Osteocyte (in vitro differentiated cells): ENCODE data around the gene CLDN12. TPM values are rescaled to one million over a fixed set of nuclear protein-coding genes. Genes with fewer than 3 reads are reported as not detected.

Experiments
- DNase-seq: peaks from one replicate; pipeline ENCODE4 v3.0.0; 2021; ENCODE audit warnings: mixed read lengths; ENCODE audit not compliant: unreplicated experiment; ENCODE audit errors: extremely low spot score
- H3K27ac Mint-ChIP-seq: one replicate; pipeline ENCODE4 v1.8.0; 2021; ENCODE audit warnings: mild to moderate bottlenecking, mixed read lengths; ENCODE audit not compliant: unreplicated experiment
- H3K27me3 Mint-ChIP-seq: one replicate; pipeline ENCODE4 v1.8.0; 2021; ENCODE audit warnings: mixed read lengths; ENCODE audit not compliant: unreplicated experiment
- H3K36me3 Mint-ChIP-seq: one replicate; pipeline ENCODE4 v1.8.0; 2021; ENCODE audit warnings: mixed read lengths; ENCODE audit not compliant: unreplicated experiment
- H3K4me1 Mint-ChIP-seq: one replicate; pipeline ENCODE4 v1.8.0; 2021; ENCODE audit warnings: mixed read lengths; ENCODE audit not compliant: unreplicated experiment
- H3K4me3 Mint-ChIP-seq: one replicate; pipeline ENCODE4 v1.8.0; 2021; ENCODE audit warnings: mild to moderate bottlenecking, moderate library complexity, mixed read lengths; ENCODE audit not compliant: unreplicated experiment
- H3K9me3 Mint-ChIP-seq: one replicate; pipeline ENCODE4 v1.8.0; 2021; ENCODE audit warnings: mixed read lengths; ENCODE audit not compliant: unreplicated experiment
- CTCF ChIP-seq: fragments of 200-600 bp; sonication (generic); IDR thresholded peaks from 2 replicates; pipeline ENCODE4 v1.5.0; 2021; ENCODE audit warnings: antibody characterized with exemption, mild to moderate bottlenecking, moderate library complexity
- total RNA-seq: library from RNA; stranded (reverse); gene quantifications from 2 replicates; pipeline ENCODE4 v1.2.1, GENCODE V29; 2021

Gene CLDN12
- total RNA-seq, 1 donor from 2014 or later, result 20.9 TPM

GRCh38 chr7:90425376-90425775 lies 22.1 kb downstream of the CLDN12 start:
- H3K9me3 Mint-ChIP-seq, result no peaks in the 10 kb centered on the region
- no peak overlapping the region for H3K27ac Mint-ChIP-seq
- peaks cover 2% of the 10 kb centered on the region for H3K4me1 Mint-ChIP-seq
- TF ChIP-seq CTCF, result no peak
- no peaks in the 10 kb centered on the region for H3K27me3 Mint-ChIP-seq
- no peak for DNase-seq
- H3K4me3 Mint-ChIP-seq, result no peak overlapping the region
- H3K36me3 Mint-ChIP-seq, result no peaks in the 10 kb centered on the region

GRCh38 chr7:90430614-90431460 lies 27.6 kb downstream of the CLDN12 start:
- peaks cover 10% of the 10 kb centered on the region for H3K9me3 Mint-ChIP-seq
- H3K36me3 Mint-ChIP-seq, result no peaks in the 10 kb centered on the region
- no peak overlapping the region for H3K27ac Mint-ChIP-seq
- H3K4me3 Mint-ChIP-seq, result no peak overlapping the region
- peaks cover 9% of the 10 kb centered on the region for H3K4me1 Mint-ChIP-seq
- no peak for DNase-seq
- TF ChIP-seq CTCF, result no peak
- H3K27me3 Mint-ChIP-seq, result peaks cover 12% of the 10 kb centered on the region

GRCh38 chr7:90432752-90433151 lies 29.5 kb downstream of the CLDN12 start:
- Mint-ChIP-seq H3K27ac (no peak overlapping the region), H3K27me3 (peaks cover 24% of the 10 kb centered on the region), H3K9me3 (peaks cover 28% of the 10 kb centered on the region), H3K36me3 (peaks cover 3% of the 10 kb centered on the region), H3K4me1 (peaks cover 9% of the 10 kb centered on the region), H3K4me3 (no peak overlapping the region)
- no peak for TF ChIP-seq CTCF
- no peak for DNase-seq

- TF ChIP-seq CTCF, result no peak
- peaks cover 30% of the 10 kb centered on the region for H3K9me3 Mint-ChIP-seq
- peaks cover 27% of the 10 kb centered on the region for H3K27me3 Mint-ChIP-seq
- DNase-seq, result no peak
- H3K27ac Mint-ChIP-seq, result no peak overlapping the region
- H3K4me1 Mint-ChIP-seq, result peaks cover 9% of the 10 kb centered on the region
- no peak overlapping the region for H3K4me3 Mint-ChIP-seq
- H3K36me3 Mint-ChIP-seq, result peaks cover 4% of the 10 kb centered on the region
Observed at GRCh38 chr7:90433221-90433620, 30.0 kb downstream of the CLDN12 start.

- DNase-seq, result no peak
- no peak for TF ChIP-seq CTCF
- Mint-ChIP-seq H3K36me3 (no peaks in the 10 kb centered on the region), H3K4me1 (no peaks in the 10 kb centered on the region), H3K9me3 (no peaks in the 10 kb centered on the region), H3K27me3 (peaks cover 22% of the 10 kb centered on the region), H3K4me3 (no peak overlapping the region), H3K27ac (no peak overlapping the region)
Observed at GRCh38 chr7:90445633-90446032, 42.4 kb downstream of the CLDN12 start.
